Gastrocnemius medialis (tissue), 4 donors: ENCODE measurements around the gene GOLGA6B. TPM values are rescaled to one million over a fixed set of nuclear protein-coding genes. Genes with fewer than 3 reads are reported as not detected.

Source experiments
- ATAC-seq, 2 donors: fragments of 150-250 bp; one replicate each; pipeline ENCODE4 v1.9.1; 2016
- DNase-seq, 2 donors: peaks; one replicate each; pipeline ENCODE4 v3.0.0-alpha.2; 2019
- H3K27ac ChIP-seq, 4 donors: fragments of 200-600 bp; sonication (generic); 1 replicate in 1 of 4; 2 replicates in 3 of 4; pipeline ENCODE4 v1.5.1; 2016 to 2018; ENCODE audit warnings: mild to moderate bottlenecking in 2 of 4, moderate library complexity in 1 of 4
- H3K27me3 ChIP-seq, 3 donors: fragments of 200-600 bp; sonication (generic) in 2 of 3; 1 replicate in 1 of 3; 2 replicates in 2 of 3; pipeline versions ENCODE4 v1.5.1 to v1.6.0; 2016 to 2019; ENCODE audit warnings: mild to moderate bottlenecking in 1 of 3, moderate library complexity in 1 of 3
- H3K36me3 ChIP-seq, 2 donors: fragments of 200-600 bp; sonication (generic) in 1 of 2; one replicate each; pipeline ENCODE4 v1.5.1; 2017 to 2018
- H3K4me1 ChIP-seq, 2 donors: fragments of 200-600 bp; sonication (generic) in 1 of 2; one replicate each; pipeline ENCODE4 v1.5.1; 2016 to 2017; ENCODE audit warnings: mild to moderate bottlenecking in 2 of 2
- H3K4me3 ChIP-seq, 4 donors: fragments of 200-600 bp; sonication (generic) in 3 of 4; 1 replicate in 1 of 4; 2 replicates in 3 of 4; pipeline ENCODE4 v1.5.1; 2016 to 2019; ENCODE audit warnings: mild to moderate bottlenecking in 2 of 4
- H3K9me3 ChIP-seq, 3 donors: fragments of 200-600 bp; sonication (generic) in 2 of 3; 1 replicate in 1 of 3; 2 replicates in 2 of 3; pipeline ENCODE4 v1.5.1; 2016 to 2019
- POLR2A ChIP-seq, 2 donors: fragments of 450-650 bp; IDR thresholded peaks; one replicate each; pipeline ENCODE4 v1.6.1; 2017; ENCODE audit warnings: antibody characterized with exemption in 2 of 2, mild to moderate bottlenecking in 2 of 2, moderate library complexity in 2 of 2
- in situ Hi-C, 4 donors: fragments of 200-750 bp; cut with MboI; loops; one replicate each; pipeline versions ENCODE4 v1.15.0 to v1.8.0; 2017; ENCODE audit warnings: low sequenced_read_pairs in 4 of 4
- intact Hi-C: fragments of 100-400 bp; cut with DNase I; formaldehyde crosslinking; loops from one replicate; pipeline ENCODE4 v1.15.1; 2023; ENCODE audit warnings: low total_unique reads
- total RNA-seq, 4 donors: library from RNA; depleted of rRNA; stranded (reverse); fragments of >200 nt; gene quantifications; one replicate each; pipeline versions ENCODE4 v1.1.0 to v1.2.3, GENCODE V29; 2016
- TF ChIP-seq, protein P1 (sequence below), 5 experiments: fragments of 450-650 bp in 3 of 5; fragments of 200-600 bp in 2 of 5; sonication (generic) in 2 of 5; IDR thresholded peaks in 4 of 5; conservative IDR thresholded peaks in 1 of 5; 1 replicate in 4 of 5; 2 replicates in 1 of 5; pipeline ENCODE4 v1.5.1; 2016 to 2019; ENCODE audit warnings: antibody characterized with exemption in 5 of 5, mild to moderate bottlenecking in 3 of 5, moderate library complexity in 3 of 5

Gene GOLGA6B
- total RNA-seq, 4 donors from 2014 or later: not detected

DNA sequence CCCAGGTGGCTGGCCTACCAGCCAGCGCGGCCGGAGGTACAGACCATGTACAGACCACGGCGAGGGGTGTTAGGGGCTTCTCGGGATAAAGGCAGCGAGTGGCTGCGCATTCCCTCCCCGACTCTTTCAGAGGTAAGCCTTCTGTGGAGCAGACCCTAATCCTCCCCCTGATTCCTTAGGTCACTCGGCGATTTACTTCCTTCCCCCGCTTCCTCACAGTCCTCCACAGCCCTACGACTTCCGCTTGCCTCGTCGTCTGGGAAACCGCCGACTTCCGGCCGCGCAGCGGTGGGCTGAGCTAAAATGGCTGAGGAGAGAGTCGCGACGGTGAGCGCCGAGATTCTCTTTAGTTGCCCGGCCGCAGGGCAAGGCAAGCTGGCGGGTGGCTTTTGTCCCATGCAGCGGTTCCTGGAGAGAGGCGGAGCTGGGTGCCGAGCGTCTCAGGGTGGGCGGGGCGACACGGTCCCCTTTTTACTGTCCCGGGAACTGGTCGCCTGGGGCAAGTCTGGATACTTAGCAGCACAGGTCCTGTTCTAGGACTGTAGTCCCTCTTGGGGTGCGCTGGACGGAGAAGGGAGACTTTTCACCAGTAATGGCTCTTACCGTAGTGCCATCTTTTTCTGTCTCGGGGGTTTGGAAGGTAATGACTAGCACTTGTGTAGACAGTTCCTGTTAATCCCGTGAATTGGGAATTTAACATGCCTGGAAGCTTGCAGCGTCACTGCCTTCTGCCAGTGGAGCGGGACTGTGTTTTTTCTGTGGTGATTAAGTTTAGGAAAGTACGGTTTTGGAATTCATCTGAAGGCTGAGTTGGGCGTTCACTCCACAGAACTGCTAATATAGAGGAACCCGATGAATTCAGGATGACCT, 31.7 kb downstream of the GOLGA6B start, which contains the start of the genes BBS4 and HIGD2B:
TSS of gene BBS4 (plus strand) at position 283 of the 870 bp plus-strand sequence. CDS start at position 304, 21 bp downstream.
TSS of gene HIGD2B (minus strand) at position 258 of the 870 bp plus-strand sequence. CDS start 9,808 bp downstream, outside the sequence.
- Histone ChIP-seq H3K27me3 (no peaks in the 10 kb centered on the region), H3K27ac (peak within 1 kb of the TSS; percentile 85 to 88 (median 86)), H3K9me3 (no peaks in the 10 kb centered on the region), H3K36me3 (no peaks in the 10 kb centered on the region), H3K4me3 (peak within 1 kb of the TSS; percentile 67 to 83 (median 80)), H3K4me1 (peaks cover 12 to 15% of the 10 kb centered on the region in 2 donors)
- TF ChIP-seq POLR2A (IDR thresholded peaks at IDR 0.05): peak; percentile 68 to 69
- TF ChIP-seq, protein P1, sequence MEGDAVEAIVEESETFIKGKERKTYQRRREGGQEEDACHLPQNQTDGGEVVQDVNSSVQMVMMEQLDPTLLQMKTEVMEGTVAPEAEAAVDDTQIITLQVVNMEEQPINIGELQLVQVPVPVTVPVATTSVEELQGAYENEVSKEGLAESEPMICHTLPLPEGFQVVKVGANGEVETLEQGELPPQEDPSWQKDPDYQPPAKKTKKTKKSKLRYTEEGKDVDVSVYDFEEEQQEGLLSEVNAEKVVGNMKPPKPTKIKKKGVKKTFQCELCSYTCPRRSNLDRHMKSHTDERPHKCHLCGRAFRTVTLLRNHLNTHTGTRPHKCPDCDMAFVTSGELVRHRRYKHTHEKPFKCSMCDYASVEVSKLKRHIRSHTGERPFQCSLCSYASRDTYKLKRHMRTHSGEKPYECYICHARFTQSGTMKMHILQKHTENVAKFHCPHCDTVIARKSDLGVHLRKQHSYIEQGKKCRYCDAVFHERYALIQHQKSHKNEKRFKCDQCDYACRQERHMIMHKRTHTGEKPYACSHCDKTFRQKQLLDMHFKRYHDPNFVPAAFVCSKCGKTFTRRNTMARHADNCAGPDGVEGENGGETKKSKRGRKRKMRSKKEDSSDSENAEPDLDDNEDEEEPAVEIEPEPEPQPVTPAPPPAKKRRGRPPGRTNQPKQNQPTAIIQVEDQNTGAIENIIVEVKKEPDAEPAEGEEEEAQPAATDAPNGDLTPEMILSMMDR (IDR thresholded peaks at IDR 0.05 in 4 of 5, conservative IDR thresholded peaks at IDR 0.05 in 1 of 5): no peak
- DNase-seq (peak; percentile 65 to 81), ATAC-seq (peak; percentile 96 to 97)
- intact Hi-C loops: loop anchor here (5.0 to 10.0 kb wide), 2 partner anchors 214 to 311 kb away; partner anchors contain the start of genes ARIH1 and HEXA
- in situ Hi-C loops: loop anchor here in 3 of 4 donors (10.0 to 25.0 kb wide), 3 partner anchors 61 to 224 kb away; partner anchors contain the start of gene ARIH1 (in 1 of the 3)

DNA sequence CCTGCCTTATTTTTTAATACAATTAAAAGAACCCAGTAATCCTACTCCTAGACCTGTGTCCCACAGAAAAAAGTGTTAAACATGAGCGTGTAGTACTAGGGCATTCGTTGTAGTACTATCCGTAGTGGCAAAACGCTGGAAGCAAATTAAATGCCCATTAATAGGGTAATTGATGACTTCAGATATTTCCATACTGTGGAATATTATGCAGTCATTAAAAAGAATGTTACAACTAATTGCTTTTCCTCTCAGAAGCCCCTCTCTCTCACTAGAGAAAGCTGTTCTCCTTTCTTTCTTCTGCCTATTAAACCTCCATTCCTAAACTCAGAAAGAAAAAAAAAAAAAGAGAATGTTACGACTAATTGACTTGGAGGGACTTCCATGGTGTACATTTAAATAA, 34.2 kb downstream of the GOLGA6B start:
- no peaks in the 10 kb centered on the region for H3K27me3 ChIP-seq
- H3K4me1 ChIP-seq: peaks cover 12 to 15% of the 10 kb centered on the region in 2 donors
- no peak for TF ChIP-seq POLR2A (IDR thresholded peaks at IDR 0.05)
- TF ChIP-seq, protein P1 (IDR thresholded peaks at IDR 0.05 in 4 of 5, conservative IDR thresholded peaks at IDR 0.05 in 1 of 5): no peak
- ATAC-seq (no peak), DNase-seq (no peak)
- no peaks in the 10 kb centered on the region for H3K9me3 ChIP-seq
- no peak overlapping the region for H3K4me3 ChIP-seq
- H3K36me3 ChIP-seq: no peaks in the 10 kb centered on the region
- in situ Hi-C loops (loop anchor here in 3 of 4 donors (10.0 to 25.0 kb wide), 3 partner anchors 64 to 226 kb away; partner anchors contain the start of gene ARIH1 (in 1 of the 3)), intact Hi-C loops (loop anchor here (5.0 to 10.0 kb wide), 2 partner anchors 216 to 314 kb away; partner anchors contain the start of genes ARIH1 and HEXA)
- no peak overlapping the region for H3K27ac ChIP-seq

DNA sequence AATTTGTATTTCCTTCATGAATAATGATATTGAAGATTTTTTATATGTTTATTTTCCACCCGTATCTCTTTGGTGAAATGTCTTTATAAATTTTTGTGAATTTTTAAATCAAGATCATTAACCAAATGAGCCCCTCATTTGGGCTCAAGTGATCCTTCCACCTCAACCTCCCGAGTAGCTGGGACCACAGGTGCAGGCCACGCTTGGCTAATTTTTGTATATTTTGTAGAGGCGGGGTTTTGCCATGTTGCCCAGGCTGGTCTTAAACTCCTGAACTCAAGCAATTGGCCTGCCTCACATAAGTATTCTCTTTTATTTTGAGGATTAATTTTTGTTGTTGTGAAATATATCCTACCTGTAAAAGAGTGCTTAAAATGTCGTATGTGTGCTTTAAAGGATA, 36.4 kb downstream of the GOLGA6B start:
- in situ Hi-C loops (loop anchor here in 3 of 4 donors (10.0 to 25.0 kb wide), 3 partner anchors 66 to 229 kb away; partner anchors contain the start of gene ARIH1 (in 1 of the 3)), intact Hi-C loops (no loop called here)
- Histone ChIP-seq H3K27me3 (no peaks in the 10 kb centered on the region), H3K4me3 (no peak overlapping the region), H3K36me3 (no peaks in the 10 kb centered on the region), H3K9me3 (no peaks in the 10 kb centered on the region), H3K27ac (no peak overlapping the region), H3K4me1 (peaks cover 6 to 7% of the 10 kb centered on the region in 2 donors)
- DNase-seq: no peak
- no peak for ATAC-seq
- TF ChIP-seq, protein P1 (IDR thresholded peaks at IDR 0.05 in 4 of 5, conservative IDR thresholded peaks at IDR 0.05 in 1 of 5): no peak
- TF ChIP-seq POLR2A (IDR thresholded peaks at IDR 0.05): no peak

DNA sequence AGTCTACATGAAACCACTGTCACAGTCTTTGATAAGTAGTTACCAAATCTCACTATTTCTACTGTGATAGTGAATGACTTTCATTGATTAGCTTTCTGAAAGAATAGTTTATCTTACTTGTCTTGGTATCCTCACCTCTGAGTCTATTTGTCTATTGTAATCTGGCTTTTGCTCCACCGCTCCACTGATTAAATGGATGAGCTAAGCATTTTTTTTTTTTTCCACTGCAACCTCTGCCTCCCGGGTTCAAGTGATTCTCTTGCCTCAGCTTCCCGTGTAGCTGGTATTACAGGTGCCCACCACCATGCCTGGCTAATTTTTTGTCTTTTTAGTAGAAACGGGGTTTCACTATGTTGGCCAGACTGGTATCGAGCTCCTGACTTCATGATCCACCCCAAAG, 44.4 kb downstream of the GOLGA6B start:
- no peak overlapping the region for H3K27ac ChIP-seq
- intact Hi-C loops: no loop called here

More for the DNA sequence above, 44.4 kb downstream of the GOLGA6B start:
- no peaks in the 10 kb centered on the region for H3K4me1 ChIP-seq
- no peak overlapping the region for H3K4me3 ChIP-seq
- DNase-seq (no peak), ATAC-seq (no peak)
- no peaks in the 10 kb centered on the region for H3K36me3 ChIP-seq
- H3K9me3 ChIP-seq: no peaks in the 10 kb centered on the region
- H3K27me3 ChIP-seq: no peaks in the 10 kb centered on the region
- in situ Hi-C loops: loop anchor here in 3 of 4 donors (10.0 to 25.0 kb wide), 3 partner anchors 74 to 237 kb away; partner anchors contain the start of gene ARIH1 (in 1 of the 3)
- no peak for TF ChIP-seq POLR2A (IDR thresholded peaks at IDR 0.05)
- TF ChIP-seq, protein P1 (IDR thresholded peaks at IDR 0.05 in 4 of 5, conservative IDR thresholded peaks at IDR 0.05 in 1 of 5): no peak
